Brain microvascular endothelial cell (primary cell): ENCODE results near the gene BMP7.

Experiments used
- DNase-seq: peaks from one replicate; pipeline ENCODE4 v3.0.0-alpha.2; 2020
- H3K27ac ChIP-seq: fragments of 250-450 bp; sonication (Bioruptor Pico); 2 replicates; pipeline ENCODE4 v1.5.1; 2020; ENCODE audit warnings: mild to moderate bottlenecking, moderate library complexity
- H3K27me3 ChIP-seq: fragments of 250-450 bp; sonication (Bioruptor Pico); replicated peaks from 2 replicates; pipeline ENCODE4 v1.5.1; 2020; ENCODE audit warnings: mild to moderate bottlenecking
- H3K36me3 ChIP-seq: fragments of 250-450 bp; sonication (Bioruptor Pico); replicated peaks from 2 replicates; pipeline ENCODE4 v1.5.1; 2020; ENCODE audit warnings: mild to moderate bottlenecking
- H3K4me3 ChIP-seq: 2 replicates; pipeline ENCODE4 v1.5.1; 2011; ENCODE audit warnings: low read depth, mild to moderate bottlenecking, control low read depth, low read length, moderate library complexity
- in situ Hi-C: cut with HindIII; loops from 2 replicates; pipeline ENCODE4 v1.10.0; 2017; ENCODE audit warnings: low sequenced_read_pairs, low pct_ligation_motif_present
- TF ChIP-seq, protein P1 (sequence below): IDR thresholded peaks from 2 replicates; pipeline ENCODE4 v1.5.1; 2011; ENCODE audit warnings: low read depth, mild to moderate bottlenecking, moderate library complexity, low read length, control low read depth, inconsistent platforms; ENCODE audit errors: missing control alignments

The BMP7 gene

DNA sequence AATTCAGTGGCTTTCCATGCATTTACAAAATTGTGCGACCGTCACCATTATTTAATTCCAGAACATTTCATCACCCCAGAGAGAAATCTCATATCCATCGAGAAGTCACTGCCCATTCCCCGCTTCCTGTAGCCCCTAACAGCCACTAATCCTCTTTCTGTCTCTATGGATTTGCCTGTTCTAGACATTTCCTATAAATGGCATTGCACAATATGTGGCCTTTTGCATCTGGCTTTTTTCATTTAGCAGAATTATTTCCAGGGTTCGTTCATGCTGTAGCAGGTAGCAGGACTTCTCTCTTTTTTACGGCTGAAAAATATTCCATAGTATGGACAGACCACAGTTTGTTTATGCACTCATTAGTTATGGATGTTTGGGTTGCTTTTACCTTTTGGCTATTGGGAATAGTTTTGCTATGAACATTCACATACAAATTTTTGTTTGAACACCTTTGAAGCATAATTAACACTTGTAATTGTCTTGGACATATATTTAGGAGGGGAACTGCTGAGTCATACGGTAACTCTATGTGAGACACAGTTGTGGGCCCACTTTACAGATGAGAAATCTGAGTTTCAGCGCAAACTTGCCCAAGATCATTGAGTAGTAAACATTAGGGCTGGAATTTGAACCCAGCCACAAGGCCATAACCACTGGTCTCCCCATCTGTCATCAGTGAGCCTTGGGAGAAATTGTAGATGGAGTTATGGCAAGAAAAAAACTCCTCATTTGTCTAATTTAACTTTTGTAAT, 126.9 kb downstream of the BMP7 start:
- Histone ChIP-seq H3K36me3 (no peaks in the 10 kb centered on the region), H3K27me3 (no peaks in the 10 kb centered on the region), H3K27ac (no peak overlapping the region), H3K4me3 (no peak overlapping the region)
- in situ Hi-C loops, result no loop called here
- DNase-seq, result no peak
- TF ChIP-seq, protein P1, sequence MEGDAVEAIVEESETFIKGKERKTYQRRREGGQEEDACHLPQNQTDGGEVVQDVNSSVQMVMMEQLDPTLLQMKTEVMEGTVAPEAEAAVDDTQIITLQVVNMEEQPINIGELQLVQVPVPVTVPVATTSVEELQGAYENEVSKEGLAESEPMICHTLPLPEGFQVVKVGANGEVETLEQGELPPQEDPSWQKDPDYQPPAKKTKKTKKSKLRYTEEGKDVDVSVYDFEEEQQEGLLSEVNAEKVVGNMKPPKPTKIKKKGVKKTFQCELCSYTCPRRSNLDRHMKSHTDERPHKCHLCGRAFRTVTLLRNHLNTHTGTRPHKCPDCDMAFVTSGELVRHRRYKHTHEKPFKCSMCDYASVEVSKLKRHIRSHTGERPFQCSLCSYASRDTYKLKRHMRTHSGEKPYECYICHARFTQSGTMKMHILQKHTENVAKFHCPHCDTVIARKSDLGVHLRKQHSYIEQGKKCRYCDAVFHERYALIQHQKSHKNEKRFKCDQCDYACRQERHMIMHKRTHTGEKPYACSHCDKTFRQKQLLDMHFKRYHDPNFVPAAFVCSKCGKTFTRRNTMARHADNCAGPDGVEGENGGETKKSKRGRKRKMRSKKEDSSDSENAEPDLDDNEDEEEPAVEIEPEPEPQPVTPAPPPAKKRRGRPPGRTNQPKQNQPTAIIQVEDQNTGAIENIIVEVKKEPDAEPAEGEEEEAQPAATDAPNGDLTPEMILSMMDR, result no peak

DNA sequence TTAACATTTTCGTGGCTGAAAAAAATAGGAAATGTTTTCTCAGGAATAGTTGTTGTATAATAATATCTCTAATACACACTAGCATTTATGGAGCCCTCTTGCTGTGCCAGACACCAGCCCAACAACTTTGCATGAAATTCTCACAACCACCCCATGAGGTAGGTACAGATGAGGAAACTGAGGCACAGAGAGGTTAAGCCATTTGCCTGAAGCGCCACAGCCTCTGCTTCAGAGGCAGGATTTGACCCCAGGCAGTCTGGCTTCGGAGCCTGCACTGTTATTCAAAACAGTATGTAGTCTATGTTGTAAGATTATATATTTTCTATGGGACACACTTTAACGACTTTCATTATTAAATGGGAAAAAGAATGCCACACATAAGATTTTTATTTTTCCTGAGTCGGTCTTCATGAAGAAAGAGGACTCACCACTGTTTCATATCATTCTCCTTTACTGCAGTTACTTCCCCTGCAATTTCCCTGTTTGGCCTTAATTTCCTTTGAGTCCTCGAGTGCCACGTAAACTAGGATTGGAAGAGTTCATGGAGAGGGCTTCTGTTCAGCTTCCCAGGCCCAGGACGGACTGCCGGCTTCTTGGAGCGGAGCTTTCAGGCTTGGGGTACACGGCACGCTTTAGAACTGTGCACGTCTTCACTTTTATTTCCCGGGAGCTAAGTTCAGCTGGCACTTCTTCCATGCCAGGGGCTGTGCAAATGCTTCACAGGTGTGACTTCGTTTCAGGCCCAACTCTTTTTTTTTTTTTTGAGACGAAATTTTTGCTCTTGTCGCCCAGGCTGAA, 128.0 kb downstream of the BMP7 start:
- TF ChIP-seq, protein P1, result no peak
- H3K27me3 ChIP-seq, result no peaks in the 10 kb centered on the region
- DNase-seq, result no peak
- no peaks in the 10 kb centered on the region for H3K36me3 ChIP-seq
- H3K4me3 ChIP-seq, result no peak overlapping the region
- no peak overlapping the region for H3K27ac ChIP-seq
- in situ Hi-C loops, result no loop called here

DNA sequence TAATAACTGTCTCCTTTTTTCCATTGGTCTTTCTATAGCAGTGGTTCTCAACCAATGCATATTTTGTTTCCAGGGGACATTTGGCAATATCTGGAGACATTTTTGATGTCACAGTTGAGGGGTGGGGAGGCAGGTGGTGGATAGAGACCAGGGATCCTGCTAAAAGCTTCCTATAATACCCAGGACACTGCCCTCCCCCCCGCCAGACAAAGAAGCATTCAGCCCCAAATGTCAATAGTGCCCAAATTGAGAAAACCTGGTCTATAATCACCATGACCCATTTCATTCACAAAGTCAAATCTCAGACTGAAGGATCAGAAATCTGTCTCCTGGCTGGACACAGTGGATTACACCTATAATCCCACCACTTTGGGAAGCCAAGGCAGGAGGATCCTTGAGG, 128.8 kb downstream of the BMP7 start:
- DNase-seq, result no peak
- in situ Hi-C loops, result no loop called here
- TF ChIP-seq, protein P1, result no peak
- Histone ChIP-seq H3K4me3 (no peak overlapping the region), H3K27me3 (no peaks in the 10 kb centered on the region), H3K36me3 (no peaks in the 10 kb centered on the region), H3K27ac (no peak overlapping the region)

DNA sequence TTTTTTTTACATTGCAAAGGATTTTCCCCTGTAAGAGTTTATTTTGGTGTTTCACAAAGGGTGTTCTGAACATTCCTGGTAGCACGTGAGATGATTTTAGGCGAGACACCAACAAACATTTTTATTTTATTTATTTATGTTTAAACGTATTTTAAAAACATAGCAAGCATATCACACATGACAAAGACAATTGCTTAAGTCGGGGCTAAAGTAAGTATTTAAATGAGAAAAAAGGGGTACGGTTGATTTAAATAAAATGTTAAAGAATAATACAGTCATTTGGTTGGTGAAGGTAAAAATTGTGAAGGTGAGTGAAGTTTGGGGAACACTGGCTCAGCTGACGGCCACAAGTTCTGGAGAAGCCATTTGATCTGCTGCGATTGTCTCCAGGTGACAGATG, 129.7 kb downstream of the BMP7 start:
- in situ Hi-C loops, result no loop called here
- no peak overlapping the region for H3K4me3 ChIP-seq
- TF ChIP-seq, protein P1, result no peak
- H3K36me3 ChIP-seq, result no peaks in the 10 kb centered on the region
- no peak overlapping the region for H3K27ac ChIP-seq
- no peak for DNase-seq
- H3K27me3 ChIP-seq, result no peaks in the 10 kb centered on the region

DNA sequence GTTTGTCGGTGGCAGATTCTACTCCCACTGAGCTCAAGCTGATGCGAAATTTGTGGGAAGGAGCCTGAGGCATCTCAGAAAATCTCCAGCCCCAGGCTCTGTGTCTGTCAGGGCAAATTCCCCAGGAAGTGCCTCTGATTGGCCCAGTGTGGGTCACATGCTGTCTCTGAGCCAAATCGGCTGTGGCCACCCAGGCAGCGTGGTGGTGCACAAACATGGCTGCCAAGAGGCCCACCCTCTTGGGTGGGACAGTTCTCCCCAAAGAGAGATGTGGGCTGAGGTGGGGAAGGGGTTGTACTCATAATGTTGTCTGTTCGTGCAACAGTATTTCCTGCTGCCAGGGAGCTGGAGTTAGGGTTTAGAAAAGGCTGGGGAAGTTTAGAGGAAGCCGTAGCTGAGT, 130.6 kb downstream of the BMP7 start:
- H3K27me3 ChIP-seq, result no peaks in the 10 kb centered on the region
- no peaks in the 10 kb centered on the region for H3K36me3 ChIP-seq
- no peak overlapping the region for H3K4me3 ChIP-seq
- in situ Hi-C loops, result no loop called here
- TF ChIP-seq, protein P1, result no peak
- no peak overlapping the region for H3K27ac ChIP-seq
- DNase-seq, result no peak
